ENCODE results near the gene HSD11B1. TPM values are rescaled to one million over a fixed set of nuclear protein-coding genes. Genes with fewer than 3 reads are reported as not detected.
A peak's percentile ranks its signal among the peaks of the same experiment; 100 is the strongest.

The HSD11B1 gene
- total and polyA plus RNA-seq, 9 donors = 0.18 to 0.43 (median 0.23) TPM; not detected in 4

DNA sequence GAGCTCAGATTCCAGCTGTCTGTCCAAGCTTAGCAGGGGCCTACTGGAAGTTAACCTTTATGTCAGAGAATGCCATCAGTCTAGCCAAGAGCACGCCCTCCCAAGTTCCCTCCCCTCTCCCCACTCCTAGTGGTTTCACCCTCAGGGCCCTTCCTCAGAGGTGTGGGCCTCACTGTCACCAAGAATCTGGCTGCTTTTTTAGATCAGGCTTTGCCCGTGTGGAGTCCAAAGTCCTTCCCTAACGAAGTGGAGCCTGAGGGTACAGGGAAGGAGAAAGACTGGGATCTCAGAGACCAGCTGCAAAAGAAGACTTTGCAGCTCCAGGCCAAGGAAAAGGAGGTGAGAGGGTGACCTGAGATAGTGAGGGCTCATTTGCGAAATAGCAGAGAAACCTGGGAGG lies 75.6 kb downstream of the HSD11B1 start:
- no peaks in the 10 kb centered on the region for H3K27me3 ChIP-seq (ENCODE audit: control insufficient read depth, insufficient read depth, low read length)
- no peak overlapping the region for H3K4me3 ChIP-seq (ENCODE audit: low read length)
- WGBS (ENCODE audit: insufficient coverage) = 92% methylated on average over 2 of the region's 4 CpGs
- H3K4me1 ChIP-seq (ENCODE audit: control insufficient read depth, insufficient read depth, low read length) = peaks cover 18% of the 10 kb centered on the region
- no peak overlapping the region for H3K27ac ChIP-seq (ENCODE audit: low read length)
- DNase-seq = no peak
- no peaks in the 10 kb centered on the region for H3K36me3 ChIP-seq (ENCODE audit: control insufficient read depth, insufficient read depth, low read length)
- H3K9me3 ChIP-seq (replicated peaks; ENCODE audit: control insufficient read depth, low read depth, low read length) = peaks cover 2% of the 10 kb centered on the region

DNA sequence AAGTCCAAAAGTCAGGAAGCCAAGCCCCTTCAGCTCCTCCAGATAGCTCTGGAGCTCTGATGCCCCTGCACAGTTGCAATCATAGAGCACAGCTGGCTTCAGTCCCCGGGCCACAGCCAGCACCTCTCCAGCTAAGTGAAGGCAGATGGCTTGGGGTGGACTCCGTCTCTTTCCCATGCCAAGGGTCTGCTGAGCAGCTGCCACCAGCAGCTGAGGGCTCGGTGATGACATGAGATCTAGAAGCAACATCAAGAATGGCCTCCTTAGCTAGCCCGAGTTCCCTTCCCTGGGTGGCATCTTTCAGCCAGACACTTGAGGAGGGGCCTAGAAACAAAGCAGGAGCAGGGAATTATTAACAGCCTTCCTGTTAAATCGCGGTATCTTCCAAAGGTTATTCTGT lies 78.7 kb downstream of the HSD11B1 start:
- H3K4me1 ChIP-seq (ENCODE audit: control insufficient read depth, insufficient read depth, low read length) = peaks cover 18% of the 10 kb centered on the region
- WGBS (ENCODE audit: insufficient coverage) = 42% methylated on average over 5 of the region's 6 CpGs
- H3K4me3 ChIP-seq (ENCODE audit: low read length) = peak overlapping the region; percentile 89
- H3K27ac ChIP-seq (ENCODE audit: low read length) = peak overlapping the region; percentile 96
- H3K9me3 ChIP-seq (replicated peaks; ENCODE audit: control insufficient read depth, low read depth, low read length) = peaks cover 2% of the 10 kb centered on the region
- no peaks in the 10 kb centered on the region for H3K36me3 ChIP-seq (ENCODE audit: control insufficient read depth, insufficient read depth, low read length)
- DNase-seq = peak; percentile 72
- peaks cover 17% of the 10 kb centered on the region for H3K27me3 ChIP-seq (ENCODE audit: control insufficient read depth, insufficient read depth, low read length)

Other genes with a start within 250 kb of the HSD11B1 start
- gene CAMK1G, start 121.1 kb upstream of the HSD11B1 start, total RNA-seq = 0.04 TPM
- under 1 TPM in 5 of 8 donors, not detected in 3; 0.16 to 0.66 (median 0.33) TPM for gene CAMK1G, start 121.1 kb upstream of the HSD11B1 start, polyA plus RNA-seq (ENCODE audit: insufficient read depth in 1 of 8, insufficient read length in 8 of 8, low replicate concordance in 1 of 8)
- gene LAMB3, start 52.4 kb upstream of the HSD11B1 start, total RNA-seq = 0.66 TPM
- 1 to 10 TPM in 3 of 8 donors, under 1 TPM in 5; 0.32 to 7.2 (median 0.97) TPM for gene LAMB3, start 52.4 kb upstream of the HSD11B1 start, polyA plus RNA-seq (ENCODE audit: insufficient read depth in 1 of 8, insufficient read length in 8 of 8, low replicate concordance in 1 of 8)
- gene G0S2, start 29.4 kb upstream of the HSD11B1 start, total RNA-seq = 5.4 TPM
- gene G0S2, start 29.4 kb upstream of the HSD11B1 start, polyA plus RNA-seq (ENCODE audit: insufficient read depth in 1 of 8, insufficient read length in 8 of 8, low replicate concordance in 1 of 8) = 10 to 100 TPM in 1 of 8 donors, 1 to 10 TPM in 7; 2.7 to 12.5 (median 4.6) TPM
- gene TRAF3IP3, start 51.2 kb downstream of the HSD11B1 start, total RNA-seq = 1.4 TPM
- 1 to 10 TPM in 7 of 8 donors, under 1 TPM in 1; 0.82 to 3.2 (median 2.4) TPM for gene TRAF3IP3, start 51.2 kb downstream of the HSD11B1 start, polyA plus RNA-seq (ENCODE audit: insufficient read depth in 1 of 8, insufficient read length in 8 of 8, low replicate concordance in 1 of 8)
- gene C1orf74, start 79.7 kb downstream of the HSD11B1 start, total RNA-seq = 2.5 TPM
- gene C1orf74, start 79.7 kb downstream of the HSD11B1 start, polyA plus RNA-seq (ENCODE audit: insufficient read depth in 1 of 8, insufficient read length in 8 of 8, low replicate concordance in 1 of 8) = 1 to 10 TPM; 2.1 to 3.0 (median 2.4) TPM
- 0.49 TPM for gene IRF6, start 101.3 kb downstream of the HSD11B1 start, total RNA-seq
- 1 to 10 TPM in 3 of 8 donors, under 1 TPM in 5; 0.20 to 6.1 (median 0.70) TPM for gene IRF6, start 101.3 kb downstream of the HSD11B1 start, polyA plus RNA-seq (ENCODE audit: insufficient read depth in 1 of 8, insufficient read length in 8 of 8, low replicate concordance in 1 of 8)
- gene UTP25, start 123.1 kb downstream of the HSD11B1 start, total RNA-seq = 7.0 TPM
- 1 to 10 TPM; 4.7 to 7.5 (median 5.8) TPM for gene UTP25, start 123.1 kb downstream of the HSD11B1 start, polyA plus RNA-seq (ENCODE audit: insufficient read depth in 1 of 8, insufficient read length in 8 of 8, low replicate concordance in 1 of 8)
- gene SYT14, start 233.4 kb downstream of the HSD11B1 start, total RNA-seq = 0.98 TPM
- gene SYT14, start 233.4 kb downstream of the HSD11B1 start, polyA plus RNA-seq (ENCODE audit: insufficient read depth in 1 of 8, insufficient read length in 8 of 8, low replicate concordance in 1 of 8) = 1 to 10 TPM in 6 of 8 donors, under 1 TPM in 2; 0.57 to 3.0 (median 1.3) TPM